ENCODE data around the gene PPP1CB.

- TF ChIP-seq MEIS1 (CRISPR knock-in tag; IDR thresholded peaks at IDR 0.05; ENCODE audit: borderline replicate concordance) (no peak), GLI2 (tag by site-specific recombination; IDR thresholded peaks at IDR 0.05; ENCODE audit: borderline replicate concordance, low read depth) (no peak), CTCF (tag by site-specific recombination; IDR thresholded peaks at IDR 0.05) (no peak), ZNF18 (tag by site-specific recombination; IDR thresholded peaks at IDR 0.05) (no peak), KLF16 (tag by site-specific recombination; IDR thresholded peaks at IDR 0.05) (no peak), ZNF629 (tag by site-specific recombination; IDR thresholded peaks at IDR 0.05) (no peak), ZNF530 (tag by site-specific recombination; IDR thresholded peaks at IDR 0.05; ENCODE audit: low read depth) (no peak), ZBTB21 (tag by site-specific recombination; IDR thresholded peaks at IDR 0.05) (no peak), ZNF280D (tag by site-specific recombination; IDR thresholded peaks at IDR 0.05) (no peak), TCF7L2 (IDR thresholded peaks at IDR 0.05; ENCODE audit: borderline replicate concordance, low read depth, low read length) (no peak), ZBTB1 (tag by site-specific recombination; IDR thresholded peaks at IDR 0.05) (no peak)
- TF ChIP-seq, protein P1, sequence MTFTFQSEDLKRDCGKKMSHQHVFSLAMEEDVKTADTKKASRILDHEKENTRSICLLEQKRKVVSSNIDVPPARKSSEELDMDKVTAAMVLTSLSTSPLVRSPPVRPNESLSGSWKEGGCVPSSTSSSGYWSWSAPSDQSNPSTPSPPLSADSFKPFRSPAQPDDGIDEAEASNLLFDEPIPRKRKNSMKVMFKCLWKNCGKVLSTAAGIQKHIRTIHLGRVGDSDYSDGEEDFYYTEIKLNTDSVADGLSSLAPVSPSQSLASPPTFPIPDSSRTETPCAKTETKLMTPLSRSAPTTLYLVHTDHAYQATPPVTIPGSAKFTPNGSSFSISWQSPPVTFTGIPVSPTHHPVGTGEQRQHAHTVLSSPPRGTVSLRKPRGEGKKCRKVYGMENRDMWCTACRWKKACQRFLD (tag by site-specific recombination; IDR thresholded peaks at IDR 0.05), result no peak
These were observed 25.5 kb upstream of the PPP1CB start for GRCh38 chr2:28726177-28726576.

All from HEK293 (cell line).